GM12864 (cell line): ENCODE data around the gene RBM6.

Source experiments
- DNase-seq: peaks from one replicate; pipeline ENCODE4 v3.0.0-alpha.2; 2011; ENCODE audit warnings: low read depth
- H3K4me3 ChIP-seq: 2 replicates; pipeline ENCODE4 v1.5.1; 2011; ENCODE audit warnings: mild to moderate bottlenecking, low read depth, low read length, control low read depth
- CTCF ChIP-seq: IDR thresholded peaks from 2 replicates; pipeline ENCODE4 v1.5.1; 2011; ENCODE audit warnings: low read depth, mild to moderate bottlenecking, moderate library complexity, low read length, control low read depth, inconsistent platforms; ENCODE audit errors: missing control alignments

The RBM6 gene

GRCh38 chr3:50125541-50126286 is 185.8 kb downstream of the RBM6 start:
- DNase-seq: no peak
- TF ChIP-seq CTCF: no peak
- no peak overlapping the region for H3K4me3 ChIP-seq

- no peak overlapping the region for H3K4me3 ChIP-seq
- no peak for DNase-seq
- TF ChIP-seq CTCF: no peak
Measured at GRCh38 chr3:50126287-50127211, 186.6 kb downstream of the RBM6 start.
